Breast epithelium (tissue), 4 donors: ENCODE results near the gene ADGRF1. TPM values are rescaled to one million over a fixed set of nuclear protein-coding genes. Genes with fewer than 3 reads are reported as not detected.

ENCODE experiments used
- DNase-seq, 2 donors: peaks; one replicate each; pipeline ENCODE4 v3.0.0-alpha.2; 2019; ENCODE audit warnings: low spot score in 2 of 2
- H3K27ac ChIP-seq, 2 donors: fragments of 200-600 bp; sonication (generic) in 1 of 2; one replicate each; pipeline ENCODE4 v1.5.1; 2016 to 2019; ENCODE audit warnings: mild to moderate bottlenecking in 1 of 2
- H3K27me3 ChIP-seq, 2 donors: fragments of 200-600 bp; sonication (generic) in 1 of 2; one replicate each; pipeline versions ENCODE4 v1.5.1 to v1.6.0; 2017 to 2019; ENCODE audit warnings: control low read depth in 1 of 2, mild to moderate bottlenecking in 1 of 2
- H3K36me3 ChIP-seq: fragments of 200-600 bp; one replicate; pipeline ENCODE4 v1.5.1; 2019
- H3K4me1 ChIP-seq, 2 donors: fragments of 200-600 bp; sonication (generic); one replicate each; pipeline ENCODE4 v1.5.1; 2016 to 2019; ENCODE audit warnings: control low read depth in 1 of 2
- H3K4me3 ChIP-seq, 3 donors: fragments of 200-600 bp; sonication (generic); 1 replicate in 2 of 3; 2 replicates in 1 of 3; pipeline ENCODE4 v1.5.1; 2016 to 2019; ENCODE audit warnings: mild to moderate bottlenecking in 3 of 3, moderate library complexity in 2 of 3
- H3K9me3 ChIP-seq, 2 donors: fragments of 200-600 bp; sonication (generic) in 1 of 2; one replicate each; pipeline ENCODE4 v1.5.1; 2016 to 2019; ENCODE audit warnings: control low read depth in 1 of 2
- CTCF ChIP-seq, 3 donors: fragments of 450-650 bp; IDR thresholded peaks; one replicate each; pipeline ENCODE4 v1.5.1; 2016 to 2017; ENCODE audit warnings: antibody characterized with exemption in 3 of 3, mild to moderate bottlenecking in 3 of 3, moderate library complexity in 3 of 3
- POLR2AphosphoS5 ChIP-seq, 3 donors: sonication (generic); formaldehyde crosslinking; IDR thresholded peaks; one replicate each; pipeline ENCODE4 v1.6.1; 2017; ENCODE audit warnings: antibody characterized with exemption in 3 of 3
- intact Hi-C: fragments of 100-400 bp; cut with DNase I; formaldehyde crosslinking; loops from one replicate; pipeline ENCODE4 v1.15.1; 2023; ENCODE audit warnings: low total_unique reads
- total RNA-seq, 3 donors: library from RNA; depleted of rRNA; stranded (reverse); fragments of >200 nt; gene quantifications; one replicate each; pipeline ENCODE4 v1.1.0, GENCODE V29; 2016

The ADGRF1 gene
- total RNA-seq, 3 donors from 2014 or later, result 0.66 to 3.5 TPM; not detected in 1

DNA sequence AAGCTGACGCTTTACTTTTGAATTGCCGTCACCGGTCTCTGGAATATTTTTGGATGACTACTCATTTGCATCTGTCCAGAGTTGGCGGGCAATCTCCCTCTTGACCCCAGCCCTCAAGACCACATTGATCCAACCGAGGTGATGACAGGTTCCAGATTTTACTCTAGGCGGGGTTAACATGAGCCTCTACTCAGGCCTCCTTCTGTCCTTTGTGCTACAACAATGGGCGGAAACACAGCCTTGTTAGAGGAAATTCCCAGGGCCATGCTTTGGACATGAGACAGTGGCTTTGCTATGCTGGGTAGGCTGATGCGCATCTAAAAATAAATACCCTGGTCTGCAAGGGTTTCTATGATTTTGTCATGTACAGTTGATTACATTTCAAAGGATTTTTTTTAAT is 93.4 kb downstream of the ADGRF1 start:
- Histone ChIP-seq H3K27ac (peak overlapping the region in 1 of 2 donors; percentile 22), H3K9me3 (no peaks in the 10 kb centered on the region), H3K4me1 (no peaks in the 10 kb centered on the region), H3K4me3 (no peak overlapping the region), H3K27me3 (no peaks in the 10 kb centered on the region), H3K36me3 (no peaks in the 10 kb centered on the region)
- intact Hi-C loops, result no loop called here
- peak in 1 of 3 donors; percentile 30 for TF ChIP-seq POLR2AphosphoS5 (IDR thresholded peaks at IDR 0.05)
- TF ChIP-seq CTCF (IDR thresholded peaks at IDR 0.05), result no peak
- DNase-seq, result no peak

Other genes starting within 250 kb of the ADGRF1 start
- gene MEP1A, start 248.9 kb downstream of the ADGRF1 start, total RNA-seq, result 1 to 10 TPM in 1 of 3 donors, under 1 TPM in 1, not detected in 1; 0.29 to 1.3 TPM
- 10 to 100 TPM; 22.5 to 43.4 (median 41.6) TPM for gene ADGRF5, start 120.4 kb downstream of the ADGRF1 start, total RNA-seq